HG02759 (cell line): Measurements from ENCODE around the gene C18orf32.
A peak's percentile ranks its signal among the peaks of the same experiment; 100 is the strongest.
"Not testable (repeated sequence)": the region's sequence is repeated elsewhere in the genome, so short reads cannot be mapped to it uniquely, and the experiment has no call there.

ENCODE experiments used
- ATAC-seq: cut with Tn5 transposase; IDR thresholded peaks from one replicate; pipeline ENCODE4 v1.9.1; 2021; ENCODE audit warnings: mild to moderate bottlenecking, moderate library complexity; ENCODE audit not compliant: unreplicated experiment

The C18orf32 gene

GRCh38 chr18:49486953-49487710 is at the start of gene C18orf32:
C18orf32 (minus strand) TSS chr18:49487234; CDS start chr18:49483748, 3,486 bp downstream.
- ATAC-seq, result peak; percentile 94

GRCh38 chr18:49534846-49535601 is 48.0 kb upstream of the C18orf32 start:
- no peak for ATAC-seq

GRCh38 chr18:49531678-49532153 is 44.7 kb upstream of the C18orf32 start:
- no peak for ATAC-seq

GRCh38 chr18:49529596-49529995 is 42.6 kb upstream of the C18orf32 start:
- ATAC-seq, result no peak

- ATAC-seq, result no peak
These were observed 40.7 kb upstream of the C18orf32 start for GRCh38 chr18:49527631-49528327.

- ATAC-seq, result no peak
These were observed 38.9 kb upstream of the C18orf32 start for GRCh38 chr18:49525981-49526380.

GRCh38 chr18:49524951-49525350 is 37.9 kb upstream of the C18orf32 start:
- no peak for ATAC-seq

GRCh38 chr18:49524349-49524748 is 37.3 kb upstream of the C18orf32 start:
- no peak for ATAC-seq

GRCh38 chr18:49523580-49524093 is 36.6 kb upstream of the C18orf32 start:
- ATAC-seq, result not testable (repeated sequence)

GRCh38 chr18:49521216-49521835 is 34.3 kb upstream of the C18orf32 start:
- no peak for ATAC-seq

- no peak for ATAC-seq
These were observed 33.7 kb upstream of the C18orf32 start for GRCh38 chr18:49520661-49521145.

GRCh38 chr18:49519101-49519971 is 32.3 kb upstream of the C18orf32 start:
- ATAC-seq, result no peak

- ATAC-seq, result no peak
These were observed 30.4 kb upstream of the C18orf32 start for GRCh38 chr18:49517483-49517882.

- no peak for ATAC-seq
These were observed 28.5 kb upstream of the C18orf32 start for GRCh38 chr18:49515516-49515915.

GRCh38 chr18:49515003-49515402 is 28.0 kb upstream of the C18orf32 start:
- ATAC-seq, result not testable (repeated sequence)

- ATAC-seq, result no peak
These were observed 27.5 kb upstream of the C18orf32 start for GRCh38 chr18:49514577-49514976.

GRCh38 chr18:49512876-49513275 is 25.8 kb upstream of the C18orf32 start:
- not testable (repeated sequence) for ATAC-seq

- no peak for ATAC-seq
These were observed 23.5 kb upstream of the C18orf32 start for GRCh38 chr18:49510393-49511115.

GRCh38 chr18:49506438-49506837 is 19.4 kb upstream of the C18orf32 start:
- ATAC-seq, result not testable (repeated sequence)
